HTR-8/SVneo (cell line): ENCODE data around the gene RBFOX2.

Experiments used
- DNase-seq: peaks from one replicate; pipeline ENCODE4 v3.0.0; 2011; ENCODE audit warnings: low spot score, mixed read lengths; ENCODE audit not compliant: insufficient read length
- FAIRE-seq: peaks from 2 replicates; lab custom pipeline; 2011; peaks lifted over from hg19 to GRCh38; lab: Jason Lieb, UNC

RBFOX2 gene

GRCh38 chr22:35690001-35690400 lies 338.6 kb downstream of the RBFOX2 start:
- DNase-seq (no peak), FAIRE-seq (no peak)

GRCh38 chr22:35688913-35689675 lies 339.5 kb downstream of the RBFOX2 start:
- FAIRE-seq (no peak), DNase-seq (no peak)
